Colon (tissue), 2 donors: ENCODE measurements around the gene PERCC1.
"Not testable (repeated sequence)": the region's sequence is repeated elsewhere in the genome, so short reads cannot be mapped to it uniquely, and the experiment has no call there.

ENCODE experiments used
- FAIRE-seq: peaks from 2 replicates; lab custom pipeline; 2012; peaks lifted over from hg19 to GRCh38; lab: Jason Lieb, UNC
- donor health status: control.
- donor health status: control.

Gene PERCC1

DNA sequence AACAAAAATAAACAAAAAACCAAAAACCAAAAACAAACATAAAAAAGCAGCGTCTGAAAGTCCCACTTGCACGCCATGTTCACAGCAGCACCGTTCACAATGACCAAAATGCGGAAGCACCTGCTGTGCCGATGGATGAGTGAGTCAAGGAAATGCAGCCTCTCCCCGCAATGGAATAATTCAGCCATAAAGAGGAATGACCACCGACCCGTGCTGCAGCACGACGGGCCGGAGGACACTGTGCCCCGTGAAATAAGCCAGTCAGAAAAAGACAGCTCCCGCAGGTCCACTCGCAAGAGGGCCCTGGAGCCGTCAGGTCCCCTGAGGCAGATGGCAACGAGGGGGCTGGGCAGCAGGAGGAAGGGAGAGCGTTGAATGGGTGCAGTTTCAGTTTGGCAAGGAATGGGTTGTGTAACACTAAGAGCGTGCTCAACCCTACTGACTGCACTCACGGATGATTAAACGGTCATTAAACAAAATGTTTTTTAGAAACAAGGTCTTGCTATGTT is 38.9 kb downstream of the PERCC1 start:
- FAIRE-seq: no peak

GRCh38 chr16:1470481-1471251 is 39.8 kb downstream of the PERCC1 start:
- no peak for FAIRE-seq

- no peak for FAIRE-seq
These were observed 40.8 kb downstream of the PERCC1 start for GRCh38 chr16:1471569-1472194.

GRCh38 chr16:1472974-1473373 is 42.1 kb downstream of the PERCC1 start:
- FAIRE-seq: no peak

DNA sequence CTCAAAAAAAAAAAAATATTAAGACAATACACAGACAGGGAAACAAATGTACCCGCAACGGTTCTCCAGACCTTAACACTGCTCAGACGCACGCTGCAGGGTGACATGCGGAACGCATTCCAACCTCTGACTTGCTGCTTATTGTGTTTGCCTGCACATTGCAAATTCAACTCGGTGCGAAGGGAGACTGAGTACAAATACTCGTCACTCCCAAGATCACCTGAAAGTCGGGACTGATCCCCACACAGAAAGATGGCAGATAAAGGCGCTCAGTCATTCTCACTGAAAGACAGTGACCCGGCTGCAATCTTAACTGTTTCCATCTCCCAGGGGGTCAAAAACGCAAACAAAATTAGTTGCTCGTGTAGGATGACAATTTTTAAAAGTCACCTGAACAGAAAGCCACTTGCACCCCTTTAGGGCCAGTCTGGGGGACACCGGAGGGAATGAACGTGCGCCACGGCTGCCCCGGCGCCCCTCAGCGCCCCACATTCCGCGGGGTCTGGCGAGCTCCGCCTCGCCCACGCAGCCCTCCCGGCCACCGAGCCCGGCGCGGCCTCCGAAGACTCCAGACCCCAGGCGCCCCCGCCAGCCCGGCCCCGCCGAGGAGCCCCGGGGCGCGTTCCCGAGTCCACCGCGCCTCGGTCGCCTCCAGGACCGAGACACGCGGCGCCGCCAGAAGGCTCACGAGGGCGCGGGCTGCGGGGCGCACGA is 43.4 kb downstream of the PERCC1 start:
- FAIRE-seq: no peak

DNA sequence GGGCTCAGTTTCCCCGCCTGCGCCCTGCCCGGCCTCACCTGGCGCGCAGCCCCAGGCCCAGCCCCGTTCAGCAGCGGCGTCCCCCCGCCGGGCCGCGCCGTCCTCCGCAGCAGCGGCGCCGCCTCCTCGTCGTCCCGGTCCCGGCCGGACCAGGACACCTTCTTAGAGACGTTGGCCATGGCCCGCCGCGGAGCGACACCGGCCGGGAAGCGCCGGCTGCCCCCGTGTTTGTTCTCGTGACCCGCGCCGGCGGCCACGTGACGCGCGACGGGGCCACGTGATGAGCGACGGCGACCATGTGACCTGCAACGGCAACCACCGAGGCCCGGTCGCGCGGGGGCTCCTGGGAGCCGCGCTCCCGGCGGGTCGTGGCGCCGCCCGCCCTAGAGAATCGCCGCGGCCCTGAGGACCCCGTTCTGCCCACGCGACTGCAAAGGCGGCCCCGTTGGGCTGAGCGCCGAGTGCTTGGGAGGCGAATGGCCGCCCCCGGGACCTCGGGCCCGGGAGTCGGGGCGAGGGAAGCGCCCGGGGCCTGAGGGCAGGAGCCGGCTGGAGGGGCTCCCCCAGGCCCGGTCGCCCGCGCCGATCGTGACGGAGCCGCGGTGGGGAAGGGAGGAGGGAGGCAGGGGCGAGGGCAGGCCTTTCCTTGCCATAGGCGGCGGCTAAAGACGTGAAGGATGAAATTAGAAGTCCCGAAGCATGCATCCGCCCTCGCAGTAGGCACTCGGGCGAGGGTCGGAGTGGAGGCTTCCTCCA is 44.1 kb downstream of the PERCC1 start, which contains the start of gene CLCN7:
Gene CLCN7 (minus strand): TSS at position 233 of the 756 bp plus-strand sequence. CDS start 54 bp downstream, at position 179.
- FAIRE-seq: no peak

GRCh38 chr16:1475552-1476114 is 44.8 kb downstream of the PERCC1 start:
- no peak for FAIRE-seq

DNA sequence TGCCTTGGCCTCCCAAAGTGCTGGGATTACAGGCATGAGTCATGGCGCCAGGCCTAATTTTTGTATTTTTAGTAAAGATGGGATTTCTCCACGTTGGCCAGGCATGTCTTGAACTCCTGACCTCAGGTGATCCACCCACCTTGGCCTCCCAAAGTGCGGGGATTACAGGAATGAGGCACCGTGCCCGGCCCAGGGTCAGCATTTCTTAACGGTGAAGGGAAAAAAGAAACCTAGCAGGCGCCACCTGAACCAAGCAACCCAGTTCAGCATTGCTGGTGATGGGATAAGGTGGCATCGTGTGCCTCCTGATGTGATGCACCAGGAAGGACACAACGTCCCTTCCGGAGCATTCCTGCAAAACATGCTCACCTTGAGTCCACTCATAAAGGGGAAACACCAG is 46.2 kb downstream of the PERCC1 start:
- FAIRE-seq: no peak

GRCh38 chr16:1478937-1479336 is 48.1 kb downstream of the PERCC1 start:
- not testable (repeated sequence) for FAIRE-seq

- FAIRE-seq: no peak
These were observed 51.3 kb downstream of the PERCC1 start for GRCh38 chr16:1481906-1482835.
